Upper lobe of left lung (tissue), 6 donors: ENCODE measurements around the gene CT47C1. TPM values are rescaled to one million over a fixed set of nuclear protein-coding genes. Genes with fewer than 3 reads are reported as not detected.

Experiments used
- ATAC-seq, 2 donors: fragments of 200-7000 bp; cut with Tn5 transposase; one replicate each; pipeline ENCODE4 v1.9.1; 2022; ENCODE audit warnings: mild to moderate bottlenecking in 2 of 2, moderate library complexity in 2 of 2; ENCODE audit not compliant: low FRiP score in 2 of 2
- DNase-seq, 2 donors: peaks; one replicate each; pipeline ENCODE4 v3.0.0-alpha.2; 2019 to 2020
- H3K27ac ChIP-seq, 4 donors: fragments of 200-600 bp; sonication (generic); one replicate each; pipeline ENCODE4 v1.5.1; 2016 to 2019
- H3K27me3 ChIP-seq, 4 donors: fragments of 200-600 bp; sonication (generic); one replicate each; pipeline ENCODE4 v1.5.1; 2017 to 2019
- H3K36me3 ChIP-seq, 4 donors: fragments of 200-600 bp; sonication (generic); one replicate each; pipeline ENCODE4 v1.5.1; 2016 to 2019
- H3K4me1 ChIP-seq, 4 donors: fragments of 200-600 bp; sonication (generic); one replicate each; pipeline ENCODE4 v1.5.1; 2018 to 2019
- H3K4me3 ChIP-seq, 4 donors: fragments of 200-600 bp; sonication (generic); one replicate each; pipeline ENCODE4 v1.5.1; 2017 to 2019; ENCODE audit warnings: mild to moderate bottlenecking in 2 of 4, moderate library complexity in 1 of 4
- H3K9me3 ChIP-seq, 4 donors: fragments of 200-600 bp; sonication (generic); one replicate each; pipeline ENCODE4 v1.5.1; 2018 to 2019
- EP300 ChIP-seq, 4 donors: sonication (generic); formaldehyde crosslinking; IDR thresholded peaks; one replicate each; pipeline ENCODE4 v1.5.1; 2017; ENCODE audit warnings: antibody characterized with exemption in 4 of 4, control low read depth in 2 of 4
- POLR2A ChIP-seq, 4 donors: fragments of 450-650 bp; IDR thresholded peaks; one replicate each; pipeline ENCODE4 v1.5.1; 2016 to 2017; ENCODE audit warnings: antibody characterized with exemption in 4 of 4, mild to moderate bottlenecking in 2 of 4
- POLR2AphosphoS5 ChIP-seq, 2 donors: sonication (generic); formaldehyde crosslinking; IDR thresholded peaks; one replicate each; pipeline ENCODE4 v1.5.1; 2017; ENCODE audit warnings: antibody characterized with exemption in 2 of 2
- WGBS, 2 donors: methylation state at CpG; one replicate each; pipeline ENCODE4 v1.1.5; 2017 to 2018; 5-methylcytosine and 5-hydroxymethylcytosine counted together
- total RNA-seq, 6 donors: library from RNA; depleted of rRNA in 4 of 6; stranded (reverse); fragments of >200 nt in 4 of 6; gene quantifications; one replicate each; pipeline versions ENCODE4 v1.1.0 to v1.2.1, GENCODE V29; 2016 to 2021
- TF ChIP-seq, protein P1 (sequence below), 6 experiments: fragments of 450-650 bp in 4 of 6; fragments of 200-600 bp in 2 of 6; sonication (generic) in 2 of 6; IDR thresholded peaks; one replicate each; pipeline ENCODE4 v1.5.1; 2016 to 2019; ENCODE audit warnings: antibody characterized with exemption in 6 of 6
- donor health status: DM: no; HTN: no; CAD: no; lungs with moderate emphysema.
- donor health status: DM: no; HTN: yes; CAD: no; lungs with severe emphysema.

Gene CT47C1
- total RNA-seq, 6 donors from 2014 or later, result not detected

DNA sequence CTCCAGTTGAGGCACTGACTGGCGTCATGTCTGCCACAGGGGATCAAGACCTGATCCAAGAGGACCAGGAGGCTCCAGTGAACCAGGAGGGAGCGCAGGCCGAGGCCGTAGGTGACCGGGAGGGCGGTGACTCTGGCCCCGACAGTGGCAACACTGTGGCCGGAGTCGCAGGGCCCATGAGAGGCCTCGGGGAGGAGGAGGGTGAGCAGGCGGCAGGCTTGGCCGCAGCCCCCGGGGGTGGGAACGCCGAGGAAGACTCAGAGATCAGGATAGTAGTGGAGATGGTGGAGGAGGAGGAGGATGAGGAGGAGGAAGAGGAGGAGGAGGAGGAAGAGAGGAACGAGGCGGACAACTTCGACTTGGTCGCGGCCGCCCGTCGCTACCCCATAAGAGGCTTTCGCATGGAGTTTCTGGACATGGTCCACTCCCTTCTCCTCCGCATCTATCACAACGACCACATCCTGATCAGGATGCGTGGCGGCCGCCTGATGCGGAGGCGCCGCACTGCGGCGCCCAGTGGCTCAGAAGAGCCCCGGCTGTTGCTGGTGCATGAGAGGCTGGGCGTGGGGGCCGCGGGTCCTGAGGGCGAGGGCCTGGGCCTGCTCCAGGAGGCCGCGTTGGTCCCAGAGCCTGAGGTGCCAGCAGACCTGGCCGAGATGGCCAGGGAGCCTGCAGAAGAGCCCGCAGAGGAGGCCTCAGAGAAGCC is 560 bp downstream of the CT47C1 start:
- TF ChIP-seq EP300 (IDR thresholded peaks at IDR 0.05) (no peak), POLR2A (IDR thresholded peaks at IDR 0.05) (no peak), POLR2AphosphoS5 (IDR thresholded peaks at IDR 0.05) (no peak)
- TF ChIP-seq, protein P1, sequence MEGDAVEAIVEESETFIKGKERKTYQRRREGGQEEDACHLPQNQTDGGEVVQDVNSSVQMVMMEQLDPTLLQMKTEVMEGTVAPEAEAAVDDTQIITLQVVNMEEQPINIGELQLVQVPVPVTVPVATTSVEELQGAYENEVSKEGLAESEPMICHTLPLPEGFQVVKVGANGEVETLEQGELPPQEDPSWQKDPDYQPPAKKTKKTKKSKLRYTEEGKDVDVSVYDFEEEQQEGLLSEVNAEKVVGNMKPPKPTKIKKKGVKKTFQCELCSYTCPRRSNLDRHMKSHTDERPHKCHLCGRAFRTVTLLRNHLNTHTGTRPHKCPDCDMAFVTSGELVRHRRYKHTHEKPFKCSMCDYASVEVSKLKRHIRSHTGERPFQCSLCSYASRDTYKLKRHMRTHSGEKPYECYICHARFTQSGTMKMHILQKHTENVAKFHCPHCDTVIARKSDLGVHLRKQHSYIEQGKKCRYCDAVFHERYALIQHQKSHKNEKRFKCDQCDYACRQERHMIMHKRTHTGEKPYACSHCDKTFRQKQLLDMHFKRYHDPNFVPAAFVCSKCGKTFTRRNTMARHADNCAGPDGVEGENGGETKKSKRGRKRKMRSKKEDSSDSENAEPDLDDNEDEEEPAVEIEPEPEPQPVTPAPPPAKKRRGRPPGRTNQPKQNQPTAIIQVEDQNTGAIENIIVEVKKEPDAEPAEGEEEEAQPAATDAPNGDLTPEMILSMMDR (IDR thresholded peaks at IDR 0.05), result no peak
- 92 to 96% methylated on average over 21 to 43 of the region's 43 CpGs for WGBS, 2 donors

DNA sequence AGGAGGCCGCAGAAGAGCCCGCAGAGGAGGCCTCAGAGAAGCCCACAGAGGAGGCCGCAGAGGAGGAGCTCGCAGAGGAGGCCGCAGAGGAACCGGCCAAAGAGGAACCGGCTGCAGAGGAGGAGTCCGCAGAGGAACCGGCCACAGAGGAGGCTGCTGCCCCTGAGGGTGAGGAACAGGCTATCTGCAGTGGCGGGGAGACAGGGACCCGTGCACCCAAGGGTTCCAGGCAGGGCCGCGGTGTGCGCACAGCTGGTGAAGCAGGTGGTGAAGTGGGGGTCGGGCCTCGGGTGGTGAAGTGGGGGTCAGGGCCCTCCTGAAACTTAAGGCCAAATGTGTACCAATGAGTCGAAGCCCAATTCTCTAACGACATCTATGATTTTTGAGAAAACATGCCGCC is 1.1 kb downstream of the CT47C1 start:
- no peaks in the 10 kb centered on the region for H3K4me1 ChIP-seq
- H3K9me3 ChIP-seq, result no peaks in the 10 kb centered on the region
- no peaks in the 10 kb centered on the region for H3K36me3 ChIP-seq
- no peak overlapping the region for H3K27ac ChIP-seq
- no peak for ATAC-seq
- no peaks in the 10 kb centered on the region for H3K27me3 ChIP-seq
- TF ChIP-seq EP300 (IDR thresholded peaks at IDR 0.05) (no peak), POLR2AphosphoS5 (IDR thresholded peaks at IDR 0.05) (no peak), POLR2A (IDR thresholded peaks at IDR 0.05) (no peak)
- TF ChIP-seq, protein P1 (IDR thresholded peaks at IDR 0.05), result no peak
- no peak overlapping the region for H3K4me3 ChIP-seq
- WGBS, 2 donors, result 88% methylated on average over 14 of the region's 19 CpGs
- DNase-seq, result peak in 1 of 2 donors; percentile 43

More for the DNA sequence above, 560 bp downstream of the CT47C1 start:
- no peaks in the 10 kb centered on the region for H3K27me3 ChIP-seq
- peak in 1 of 2 donors; percentile 52 for DNase-seq
- ATAC-seq, result no peak
- no peaks in the 10 kb centered on the region for H3K4me1 ChIP-seq
- H3K27ac ChIP-seq, result no peak overlapping the region
- H3K36me3 ChIP-seq, result no peaks in the 10 kb centered on the region
- no peaks in the 10 kb centered on the region for H3K9me3 ChIP-seq
- H3K4me3 ChIP-seq, result no peak overlapping the region

DNA sequence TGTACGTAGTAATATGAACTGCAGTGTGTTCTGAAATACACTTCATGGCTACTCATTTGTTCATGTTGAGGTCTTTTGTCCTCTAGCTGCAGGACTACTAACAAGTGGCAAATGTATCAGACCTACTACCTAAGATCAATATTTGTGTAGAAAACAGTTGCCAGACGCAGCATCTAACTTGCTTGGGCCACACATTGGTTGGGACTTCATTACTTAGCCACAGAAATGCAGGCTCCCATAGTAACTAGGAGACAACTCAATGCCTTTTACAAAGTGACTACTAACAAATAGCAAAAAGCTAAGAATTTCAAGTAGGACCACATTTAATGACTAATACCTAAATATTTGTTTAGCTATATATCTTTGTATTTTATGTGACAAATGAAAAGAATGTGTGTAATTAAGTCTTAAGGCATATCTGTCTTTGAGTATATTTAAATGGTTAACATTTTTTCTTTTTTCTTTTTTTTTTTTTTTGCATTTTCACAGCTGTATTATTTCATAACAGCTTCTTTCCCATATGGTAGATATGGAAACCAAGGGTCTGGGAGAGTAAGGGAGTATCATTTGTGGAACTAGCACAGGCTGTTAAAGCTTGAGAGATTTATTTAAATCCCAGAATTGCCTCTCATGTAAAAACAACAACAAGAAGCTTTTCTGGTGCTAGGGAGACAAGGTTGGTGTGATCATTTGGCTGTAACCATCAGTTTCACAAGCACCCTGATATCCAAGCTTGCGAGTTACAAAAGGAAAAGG is 2.7 kb downstream of the CT47C1 start:
- no peak for ATAC-seq
- WGBS, 2 donors, result 88 to 91% methylated on average over 3 of the region's 3 CpGs

GRCh38 chrX:119082278-119082677 is 9.5 kb downstream of the CT47C1 start:
- Histone ChIP-seq H3K27me3 (no peaks in the 10 kb centered on the region), H3K9me3 (no peaks in the 10 kb centered on the region)
- 69 to 100% methylated on average over 1 of the region's 1 CpG for WGBS, 2 donors

More for the DNA sequence above, 2.7 kb downstream of the CT47C1 start:
- Histone ChIP-seq H3K36me3 (no peaks in the 10 kb centered on the region), H3K27me3 (no peaks in the 10 kb centered on the region), H3K9me3 (no peaks in the 10 kb centered on the region), H3K4me3 (no peak overlapping the region), H3K4me1 (no peaks in the 10 kb centered on the region), H3K27ac (no peak overlapping the region)
- no peak for DNase-seq
- TF ChIP-seq, protein P1 (IDR thresholded peaks at IDR 0.05), result no peak
- no peak for TF ChIP-seq POLR2A (IDR thresholded peaks at IDR 0.05)
- TF ChIP-seq POLR2AphosphoS5 (IDR thresholded peaks at IDR 0.05), result no peak
- TF ChIP-seq EP300 (IDR thresholded peaks at IDR 0.05), result no peak

More at GRCh38 chrX:119082278-119082677, 9.5 kb downstream of the CT47C1 start:
- ATAC-seq (no peak), DNase-seq (no peak)
- no peak overlapping the region for H3K27ac ChIP-seq
- no peaks in the 10 kb centered on the region for H3K36me3 ChIP-seq
- TF ChIP-seq POLR2A (IDR thresholded peaks at IDR 0.05), result no peak
- no peak for TF ChIP-seq POLR2AphosphoS5 (IDR thresholded peaks at IDR 0.05)
- TF ChIP-seq, protein P1 (IDR thresholded peaks at IDR 0.05), result no peak
- TF ChIP-seq EP300 (IDR thresholded peaks at IDR 0.05), result no peak
- H3K4me1 ChIP-seq, result no peaks in the 10 kb centered on the region
- H3K4me3 ChIP-seq, result no peak overlapping the region
